GM23248 (cell line): Measurements from ENCODE around the gene KCNE1.

Source experiments
- EZH2 ChIP-seq: fragments of 200-600 bp; sonication (generic); IDR thresholded peaks from 2 replicates; pipeline ENCODE4 v1.6.1; 2018; ENCODE audit warnings: antibody characterized with exemption, mild to moderate bottlenecking; ENCODE audit not compliant: insufficient read depth, poor library complexity, severe bottlenecking
- EZH2phosphoT487 ChIP-seq: fragments of 200-600 bp; sonication (generic); IDR thresholded peaks from 2 replicates; pipeline ENCODE4 v1.6.1; 2018; ENCODE audit warnings: antibody characterized with exemption, moderate library complexity, mild to moderate bottlenecking, low read depth; ENCODE audit not compliant: insufficient read depth

GRCh38 chr21:34558166-34558565, 46.2 kb upstream of the KCNE1 start:
- TF ChIP-seq EZH2 = no peak
- no peak for TF ChIP-seq EZH2phosphoT487
